Tibial artery (tissue), 4 donors: Measurements from ENCODE around the gene SLC31A2.

ENCODE experiments used
- DNase-seq, 2 donors: peaks; one replicate each; pipeline ENCODE4 v3.0.0-alpha.2; 2019
- H3K27ac ChIP-seq, 2 donors: fragments of 200-600 bp; sonication (generic) in 1 of 2; 1 replicate in 1 of 2; 2 replicates in 1 of 2; pipeline ENCODE4 v1.5.1; 2018 to 2019; ENCODE audit warnings: mild to moderate bottlenecking in 1 of 2
- H3K27me3 ChIP-seq, 2 donors: fragments of 200-600 bp; sonication (generic) in 1 of 2; one replicate each; pipeline versions ENCODE4 v1.5.1 to v1.6.0; 2016 to 2019
- H3K36me3 ChIP-seq, 3 donors: fragments of 200-600 bp; sonication (generic) in 2 of 3; one replicate each; pipeline ENCODE4 v1.5.1; 2016 to 2019; ENCODE audit warnings: mild to moderate bottlenecking in 2 of 3
- H3K4me1 ChIP-seq, 4 donors: fragments of 200-600 bp; sonication (generic) in 2 of 4; 1 replicate in 3 of 4; 2 replicates in 1 of 4; pipeline ENCODE4 v1.5.1; 2016 to 2019
- H3K4me3 ChIP-seq, 2 donors: fragments of 200-600 bp; sonication (generic) in 1 of 2; 1 replicate in 1 of 2; 2 replicates in 1 of 2; pipeline ENCODE4 v1.5.1; 2018 to 2019; ENCODE audit warnings: mild to moderate bottlenecking in 2 of 2
- H3K9me3 ChIP-seq, 3 donors: fragments of 200-600 bp; sonication (generic) in 1 of 3; one replicate each; pipeline ENCODE4 v1.5.1; 2016 to 2019
- CTCF ChIP-seq, 2 experiments: fragments of 200-600 bp in 1 of 2; fragments of 450-650 bp in 1 of 2; IDR thresholded peaks; one replicate each; pipeline ENCODE4 v1.5.1; 2017 to 2019; ENCODE audit warnings: antibody characterized with exemption in 2 of 2, mild to moderate bottlenecking in 1 of 2, moderate library complexity in 1 of 2
- intact Hi-C: fragments of 100-400 bp; cut with DNase I; formaldehyde crosslinking; loops from one replicate; pipeline ENCODE4 v1.15.0; 2023; ENCODE audit warnings: low total_unique reads

SLC31A2 gene

GRCh38 chr9:113154471-113154870 lies 3.7 kb downstream of the SLC31A2 start:
- H3K4me1 ChIP-seq, result peaks cover 0 to 28% (median 12%) of the 10 kb centered on the region in 4 donors
- H3K4me3 ChIP-seq, result no peak overlapping the region
- peaks cover 13 to 27% (median 22%) of the 10 kb centered on the region in 3 donors for H3K36me3 ChIP-seq
- no peaks in the 10 kb centered on the region for H3K9me3 ChIP-seq
- DNase-seq, result peak in 1 of 2 donors; percentile 38
- H3K27me3 ChIP-seq, result no peaks in the 10 kb centered on the region
- no peak for TF ChIP-seq CTCF (IDR thresholded peaks at IDR 0.05)
- intact Hi-C loops, result no loop called here
- H3K27ac ChIP-seq, result peak overlapping the region in 1 of 2 donors; percentile 26

DNA sequence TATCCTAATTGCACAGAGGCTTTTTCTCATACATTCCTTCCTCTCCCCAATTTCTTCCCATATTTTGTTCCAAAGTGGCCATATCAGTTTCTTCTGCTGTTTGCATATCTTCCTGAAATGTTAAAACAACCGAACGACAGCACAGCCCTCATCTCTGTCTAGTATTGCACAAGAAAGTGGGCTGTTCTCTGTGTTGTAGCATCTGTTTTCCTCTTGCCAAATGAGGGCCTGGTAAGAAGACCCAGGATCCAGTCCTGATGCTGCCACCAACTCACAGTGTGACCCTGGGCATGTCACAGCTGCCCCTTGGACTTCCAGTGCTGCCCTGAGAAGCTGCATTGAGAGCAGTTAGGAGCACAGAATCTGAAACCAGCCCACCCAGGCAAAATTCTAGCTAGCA lies 4.1 kb downstream of the SLC31A2 start:
- no peak for DNase-seq
- H3K27me3 ChIP-seq, result no peaks in the 10 kb centered on the region
- intact Hi-C loops, result no loop called here
- no peak for TF ChIP-seq CTCF (IDR thresholded peaks at IDR 0.05)
- H3K4me3 ChIP-seq, result no peak overlapping the region
- no peaks in the 10 kb centered on the region for H3K9me3 ChIP-seq
- peaks cover 13 to 32% (median 26%) of the 10 kb centered on the region in 3 donors for H3K36me3 ChIP-seq
- H3K4me1 ChIP-seq, result peaks cover 0 to 28% (median 12%) of the 10 kb centered on the region in 4 donors
- H3K27ac ChIP-seq, result no peak overlapping the region

GRCh38 chr9:113155911-113156588 lies 5.2 kb downstream of the SLC31A2 start:
- intact Hi-C loops, result no loop called here
- DNase-seq, result no peak
- Histone ChIP-seq H3K27ac (no peak overlapping the region), H3K9me3 (no peaks in the 10 kb centered on the region), H3K36me3 (peaks cover 13 to 36% (median 34%) of the 10 kb centered on the region in 3 donors), H3K27me3 (no peaks in the 10 kb centered on the region), H3K4me3 (no peak overlapping the region), H3K4me1 (peaks cover 0 to 23% (median 11%) of the 10 kb centered on the region in 4 donors)
- TF ChIP-seq CTCF (IDR thresholded peaks at IDR 0.05), result no peak

DNA sequence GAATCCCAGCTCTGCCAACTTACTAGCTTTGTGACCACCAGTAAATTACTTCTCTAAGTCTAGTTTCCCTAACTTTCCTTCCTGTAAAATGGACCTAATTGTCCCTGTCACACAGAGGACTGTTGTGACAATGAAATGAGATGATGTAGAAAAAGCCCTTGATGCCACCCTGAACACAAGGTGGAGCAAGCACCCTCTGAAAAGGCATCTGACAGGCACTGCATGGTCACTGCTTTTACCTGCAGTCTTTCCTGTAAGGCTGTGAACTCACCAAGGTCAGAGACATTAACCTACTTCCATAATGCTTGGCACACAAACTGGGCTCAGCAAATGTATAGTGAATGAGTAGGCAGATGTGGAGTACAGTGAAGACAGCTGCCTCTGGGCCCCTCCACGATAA lies 6.1 kb downstream of the SLC31A2 start:
- DNase-seq, result no peak
- no peak overlapping the region for H3K4me3 ChIP-seq
- peaks cover 13 to 44% (median 42%) of the 10 kb centered on the region in 3 donors for H3K36me3 ChIP-seq
- no peaks in the 10 kb centered on the region for H3K9me3 ChIP-seq
- intact Hi-C loops, result no loop called here
- H3K27me3 ChIP-seq, result no peaks in the 10 kb centered on the region
- no peak for TF ChIP-seq CTCF (IDR thresholded peaks at IDR 0.05)
- H3K4me1 ChIP-seq, result peaks cover 0 to 20% (median 8%) of the 10 kb centered on the region in 4 donors
- no peak overlapping the region for H3K27ac ChIP-seq

- no peak overlapping the region for H3K27ac ChIP-seq
- H3K27me3 ChIP-seq, result no peaks in the 10 kb centered on the region
- no peak for TF ChIP-seq CTCF (IDR thresholded peaks at IDR 0.05)
- no peak for DNase-seq
- intact Hi-C loops, result no loop called here
- no peak overlapping the region for H3K4me3 ChIP-seq
- H3K36me3 ChIP-seq, result peaks cover 26 to 60% (median 56%) of the 10 kb centered on the region in 3 donors
- H3K9me3 ChIP-seq, result no peaks in the 10 kb centered on the region
- peaks cover 0 to 10% (median 4%) of the 10 kb centered on the region in 4 donors for H3K4me1 ChIP-seq
Measured at GRCh38 chr9:113158446-113158845, 7.6 kb downstream of the SLC31A2 start.
